GM18502 (cell line): ENCODE measurements around the gene ARHGAP9.
A peak's percentile ranks its signal among the peaks of the same experiment; 100 is the strongest.

Experiments
- ATAC-seq: cut with Tn5 transposase; IDR thresholded peaks from one replicate; pipeline ENCODE4 v1.9.1; 2021; ENCODE audit warnings: mild to moderate bottlenecking; ENCODE audit not compliant: unreplicated experiment, poor library complexity

ARHGAP9 gene

GRCh38 chr12:57461276-57461916, 18.3 kb downstream of the ARHGAP9 start:
- no peak for ATAC-seq

GRCh38 chr12:57460841-57461275, 18.8 kb downstream of the ARHGAP9 start:
- no peak for ATAC-seq

- ATAC-seq: no peak
These were observed 19.2 kb downstream of the ARHGAP9 start for GRCh38 chr12:57460468-57460784.

GRCh38 chr12:57459750-57460467, 19.8 kb downstream of the ARHGAP9 start, which contains the start of gene GLI1:
Gene GLI1 (plus strand): TSS chr12:57459785. CDS start chr12:57463692, 3,907 bp downstream.
- no peak for ATAC-seq

GRCh38 chr12:57459055-57459749, 20.5 kb downstream of the ARHGAP9 start:
- peak; percentile 61 for ATAC-seq

- no peak for ATAC-seq
These were observed 21.0 kb downstream of the ARHGAP9 start for GRCh38 chr12:57458665-57459054.

GRCh38 chr12:57456737-57457490, 22.8 kb downstream of the ARHGAP9 start:
- ATAC-seq: no peak

GRCh38 chr12:57456145-57456700, 23.4 kb downstream of the ARHGAP9 start:
- no peak for ATAC-seq

- no peak for ATAC-seq
These were observed 24.1 kb downstream of the ARHGAP9 start for GRCh38 chr12:57455374-57456144.

- ATAC-seq: no peak
These were observed 24.9 kb downstream of the ARHGAP9 start, which contains the start of gene INHBE for GRCh38 chr12:57454566-57455373. Gene INHBE (plus strand): TSS chr12:57455307. CDS start chr12:57455537, 230 bp downstream.

- ATAC-seq: no peak
These were observed 25.5 kb downstream of the ARHGAP9 start for GRCh38 chr12:57454213-57454565.

- no peak for ATAC-seq
These were observed 26.6 kb downstream of the ARHGAP9 start for GRCh38 chr12:57452937-57453509.

- no peak for ATAC-seq
These were observed 27.3 kb downstream of the ARHGAP9 start for GRCh38 chr12:57452181-57452936.

GRCh38 chr12:57451233-57451778, 28.4 kb downstream of the ARHGAP9 start:
- ATAC-seq: no peak

GRCh38 chr12:57450057-57450456, 29.6 kb downstream of the ARHGAP9 start:
- ATAC-seq: no peak

GRCh38 chr12:57449375-57449774, 30.3 kb downstream of the ARHGAP9 start:
- no peak for ATAC-seq

- ATAC-seq: no peak
These were observed 31.0 kb downstream of the ARHGAP9 start for GRCh38 chr12:57448669-57449068.
